GM18870 (cell line): ENCODE measurements around the gene PRR35.

Experiments used
- ATAC-seq: cut with Tn5 transposase; IDR thresholded peaks from one replicate; pipeline ENCODE4 v1.9.1; 2021; ENCODE audit warnings: moderate library complexity; ENCODE audit not compliant: unreplicated experiment

Gene PRR35

GRCh38 chr16:578232-578869, 18.2 kb downstream of the PRR35 start:
- no peak for ATAC-seq

GRCh38 chr16:578870-579405, 18.7 kb downstream of the PRR35 start:
- no peak for ATAC-seq

- ATAC-seq: no peak
These were observed 20.1 kb downstream of the PRR35 start for GRCh38 chr16:580141-580945.

DNA sequence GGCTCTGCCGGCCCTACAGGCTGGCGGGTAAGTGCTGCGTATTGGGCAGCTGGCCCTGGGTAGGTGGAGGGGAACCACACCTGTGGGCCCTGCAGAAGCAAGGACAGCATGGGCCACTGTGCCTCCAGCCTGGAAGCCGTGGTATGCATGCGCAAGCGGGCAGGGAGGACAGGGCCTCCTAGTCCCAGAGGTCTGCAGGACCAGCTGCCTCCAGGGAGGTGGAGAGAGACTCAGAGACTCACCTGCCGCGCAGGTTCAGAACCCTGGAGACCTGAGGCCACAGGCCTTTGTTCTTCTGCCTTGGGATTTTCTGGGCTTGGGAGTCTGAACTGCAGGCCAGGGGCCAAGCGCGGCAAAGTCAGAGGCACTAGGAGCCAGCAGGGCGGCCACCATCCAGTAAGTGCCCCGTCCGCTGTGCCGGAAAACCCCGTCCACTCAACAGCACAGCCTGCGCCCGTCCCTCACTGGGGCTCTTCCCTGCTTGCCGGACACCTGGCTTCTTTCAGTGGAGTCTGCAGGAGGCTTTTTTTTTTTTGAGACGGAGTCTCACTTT, 20.8 kb downstream of the PRR35 start:
- ATAC-seq: no peak

- ATAC-seq: no peak
These were observed 22.0 kb downstream of the PRR35 start for GRCh38 chr16:582218-582613.

- no peak for ATAC-seq
These were observed 22.6 kb downstream of the PRR35 start for GRCh38 chr16:582614-583331.

DNA sequence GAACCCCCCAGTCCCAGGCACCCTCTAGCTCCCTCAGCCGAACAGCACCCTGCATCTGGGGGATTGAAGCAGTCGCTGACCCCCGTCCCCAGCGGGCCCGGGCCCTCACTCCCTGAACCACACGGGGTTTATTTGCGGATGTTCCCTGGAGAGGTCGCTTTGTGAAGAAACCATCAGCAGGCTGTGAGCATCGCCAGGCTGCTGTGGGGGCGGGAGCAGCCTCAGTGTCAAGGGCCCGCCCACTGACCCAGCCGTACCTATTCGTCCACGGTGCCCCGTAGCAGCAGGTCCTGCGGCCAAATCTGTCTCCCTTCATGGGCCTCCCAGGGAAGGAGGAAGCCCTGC, 23.2 kb downstream of the PRR35 start:
- no peak for ATAC-seq

- no peak for ATAC-seq
These were observed 23.8 kb downstream of the PRR35 start for GRCh38 chr16:583815-584591.

- ATAC-seq: no peak
These were observed 25.2 kb downstream of the PRR35 start for GRCh38 chr16:585351-585750.

DNA sequence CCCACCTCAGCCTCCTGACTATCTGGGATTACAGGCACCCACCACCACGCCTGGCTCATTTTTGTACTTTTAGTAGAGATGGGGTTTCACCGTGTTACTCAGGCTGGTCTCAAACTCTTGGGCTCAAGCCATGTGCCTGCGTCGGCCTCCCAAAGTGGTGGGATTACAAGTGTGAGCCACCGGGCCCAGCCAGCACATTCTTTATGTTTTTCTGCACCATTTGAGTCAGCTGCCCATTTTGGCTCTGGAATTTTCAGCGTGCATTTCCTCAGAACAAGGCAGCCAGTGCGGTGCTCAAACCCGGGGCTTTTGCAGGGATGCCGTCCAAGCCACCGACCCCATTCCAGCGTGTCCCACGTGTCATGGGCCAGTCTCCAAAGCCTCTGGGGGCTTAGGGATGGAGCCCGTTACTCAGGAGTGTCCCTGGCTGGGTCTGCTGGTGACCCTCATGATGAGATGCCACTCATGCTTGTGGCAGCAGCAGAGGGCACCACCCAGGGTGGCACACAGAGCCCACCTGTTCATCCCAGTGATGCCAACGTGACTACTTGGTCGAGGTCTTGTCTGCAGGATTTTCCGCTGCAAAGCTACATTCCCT, 26.0 kb downstream of the PRR35 start:
- no peak for ATAC-seq

GRCh38 chr16:586645-587590, 26.7 kb downstream of the PRR35 start:
- ATAC-seq: no peak

DNA sequence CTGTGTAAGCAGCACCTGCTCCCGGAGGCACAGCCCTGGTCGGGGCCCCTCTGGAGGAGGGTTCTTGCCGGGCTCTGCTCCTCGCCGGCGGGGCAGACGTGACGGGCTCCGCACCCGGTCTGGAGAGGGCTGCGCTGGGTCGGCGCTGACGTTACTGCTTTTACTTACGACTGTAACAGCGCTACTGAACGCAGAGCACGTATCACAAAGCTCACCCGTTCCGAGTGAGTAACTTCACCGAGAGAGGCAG, 28.4 kb downstream of the PRR35 start:
- ATAC-seq: peak; percentile 7

DNA sequence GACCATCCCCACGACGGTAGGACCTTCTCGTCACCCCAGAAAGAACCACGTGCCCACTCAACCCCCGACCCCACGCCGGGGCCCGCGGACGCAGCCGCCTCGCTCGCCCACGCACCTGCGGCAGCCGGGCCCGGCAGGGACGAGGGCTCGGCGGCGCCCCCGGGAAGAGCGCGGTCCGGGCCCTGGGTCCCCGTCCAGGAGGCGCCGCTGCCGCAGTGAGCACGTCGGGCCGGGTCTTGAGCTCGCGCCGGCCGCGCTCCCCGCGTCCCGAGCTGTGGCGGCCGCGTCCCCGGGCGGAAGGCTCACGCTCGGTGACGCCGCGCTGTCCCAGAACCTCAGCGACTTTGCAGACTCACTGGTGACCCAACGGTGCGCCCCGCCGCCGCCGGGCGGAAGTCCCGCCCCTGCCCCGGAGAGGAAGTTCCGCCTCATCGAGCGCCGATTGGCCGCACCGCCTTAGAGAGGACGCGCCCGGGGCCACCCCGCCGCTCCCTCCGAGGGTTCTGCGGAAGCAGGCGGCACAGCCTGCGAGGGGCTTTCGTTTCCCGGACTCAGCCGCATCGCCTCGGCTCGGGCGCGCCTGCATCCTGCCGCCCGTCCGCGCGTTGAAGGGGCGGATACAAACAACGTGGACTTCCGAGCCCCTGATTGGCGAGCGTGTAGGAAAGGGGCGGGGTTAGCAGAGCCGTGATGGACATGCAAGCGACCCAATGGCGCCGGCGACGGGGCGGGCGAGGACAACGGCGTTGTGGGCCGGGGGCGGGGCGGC, 28.9 kb downstream of the PRR35 start:
- peak; percentile 72 for ATAC-seq

DNA sequence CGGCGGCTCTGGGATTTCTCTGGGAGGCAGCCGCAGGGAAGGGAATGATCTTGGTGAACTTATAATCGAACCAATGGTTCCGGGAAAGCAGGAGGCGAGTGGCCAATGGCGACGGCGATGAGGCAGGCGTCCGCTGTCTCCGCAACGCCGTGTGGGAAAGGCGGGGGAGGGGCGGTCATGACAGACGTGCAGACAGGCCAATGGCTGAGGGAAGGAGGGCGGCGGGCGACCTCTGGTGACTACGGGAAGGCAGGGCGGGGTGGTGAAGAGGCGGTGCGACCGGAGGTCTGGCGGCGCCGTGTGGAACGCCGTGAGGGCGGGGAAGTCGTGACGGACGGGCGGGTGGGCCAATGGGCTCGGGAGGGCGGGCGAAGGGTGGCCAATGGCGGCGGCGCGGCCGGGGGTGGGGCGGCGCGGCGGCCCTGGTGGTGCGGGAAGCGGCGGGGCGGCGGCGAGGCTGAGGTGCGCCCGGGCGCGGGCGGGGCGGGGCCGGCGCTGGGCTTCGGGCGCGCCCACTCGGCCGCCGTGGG, 29.5 kb downstream of the PRR35 start, which contains the start of gene RAB40C:
TSS of gene RAB40C (plus strand) at position 409 of the 530 bp plus-strand sequence. CDS start 226 bp downstream, outside the sequence.
- peak; percentile 63 for ATAC-seq

GRCh38 chr16:590188-590814, 30.1 kb downstream of the PRR35 start:
- ATAC-seq: no peak

- ATAC-seq: no peak
These were observed 30.6 kb downstream of the PRR35 start for GRCh38 chr16:590815-591200.

DNA sequence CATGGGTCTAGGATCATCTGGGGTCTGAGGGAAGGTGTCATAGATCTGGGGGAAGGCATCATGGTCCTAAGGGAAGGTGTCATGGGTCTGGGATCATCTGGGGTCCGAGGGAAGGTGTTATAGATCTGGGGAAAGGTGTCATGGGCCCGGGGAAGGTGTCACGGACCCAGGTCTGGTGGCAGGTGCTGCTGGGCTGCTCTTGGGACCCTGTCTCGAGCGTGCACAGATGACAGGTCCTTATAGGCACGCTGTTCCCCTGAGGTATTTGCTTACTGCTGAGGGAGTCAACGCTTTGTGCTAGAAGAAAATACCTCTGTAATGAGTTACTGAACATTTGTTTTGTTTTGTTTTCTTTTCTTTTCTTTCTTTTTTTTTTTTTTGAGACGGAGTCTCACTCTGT, 31.0 kb downstream of the PRR35 start:
- no peak for ATAC-seq
